Right ventricle myocardium inferior (tissue), 1 donor: ENCODE data around the gene HNF1B. TPM values are rescaled to one million over a fixed set of nuclear protein-coding genes. Genes with fewer than 3 reads are reported as not detected.
A peak's percentile ranks its signal among the peaks of the same experiment; 100 is the strongest.

Source experiments
- ATAC-seq: fragments of 200-7000 bp; cut with Tn5 transposase; one replicate; pipeline ENCODE4 v1.9.1; 2020; ENCODE audit warnings: mild to moderate bottlenecking, moderate library complexity
- DNase-seq: peaks from one replicate; pipeline ENCODE4 v3.0.0; 2021; ENCODE audit errors: missing footprints
- intact Hi-C: fragments of 100-400 bp; cut with DNase I; formaldehyde crosslinking; loops from one replicate; pipeline ENCODE4 v1.11.0; 2022
- total RNA-seq: library from RNA; stranded (reverse); fragmentation: NEBNext Ultra II Directional; extraction: Animal tissue kit (Norgen Biotek cat#: 25700); gene quantifications from one replicate; pipeline ENCODE4 v1.2.1, GENCODE V29; 2021
- donor health status: DM: no; HTN: yes; CAD: no; lungs with severe emphysema.

The HNF1B gene
- total RNA-seq, 1 donor from 2014 or later, result not detected

DNA sequence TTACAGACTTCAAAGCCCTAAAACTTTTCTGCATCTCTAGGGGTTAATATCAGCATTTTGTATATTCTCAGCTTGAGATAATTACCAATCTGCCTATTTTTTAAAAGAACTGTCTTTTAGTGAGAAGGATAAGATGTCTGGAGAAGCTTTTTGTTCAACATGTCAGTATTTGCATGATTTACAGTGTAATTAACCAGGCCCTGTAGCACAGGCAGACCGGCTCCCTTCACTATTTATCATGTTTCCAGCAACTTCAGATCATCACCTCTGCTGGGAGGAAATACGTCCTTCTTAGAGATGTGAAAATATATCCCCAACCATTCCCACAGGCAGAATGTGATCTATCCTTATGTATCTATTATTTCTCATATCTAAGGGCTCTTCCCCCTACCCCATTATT is 93.0 kb downstream of the HNF1B start:
- intact Hi-C loops, result loop anchor here (5.0 kb wide), 1 partner anchor 165 kb away; no protein-coding TSS in a partner anchor
- ATAC-seq (no peak), DNase-seq (no peak)

DNA sequence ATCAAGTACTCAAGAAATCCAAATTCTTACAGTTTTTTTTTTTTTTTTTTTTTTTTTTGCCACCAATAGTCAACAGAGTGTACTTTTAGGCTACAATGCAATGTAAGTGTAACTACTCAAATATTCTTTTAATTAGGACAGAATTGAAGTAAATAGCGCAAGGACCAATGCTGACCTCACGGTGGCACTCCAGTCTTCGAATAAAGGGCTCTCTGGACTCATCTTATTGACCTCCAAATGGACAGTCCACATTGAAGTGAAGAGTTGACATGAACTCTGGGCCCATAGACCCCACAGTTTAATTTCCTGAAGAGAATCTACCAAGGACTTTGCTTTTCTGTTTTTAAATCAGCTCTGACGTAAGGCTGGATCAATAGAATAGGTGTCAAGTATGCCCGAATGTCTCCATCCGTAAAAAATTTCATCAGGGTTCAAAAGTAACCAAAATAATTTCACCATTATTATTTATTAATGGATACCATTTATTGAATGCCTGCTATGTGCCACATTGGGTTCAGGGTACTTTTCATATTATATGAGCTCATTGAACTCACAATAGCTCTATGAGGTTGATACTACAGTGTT is 94.3 kb downstream of the HNF1B start:
- intact Hi-C loops, result loop anchor here (1.0 to 5.0 kb wide), 2 partner anchors 120 to 167 kb away; no protein-coding TSS in a partner anchor
- DNase-seq (no peak), ATAC-seq (no peak)

DNA sequence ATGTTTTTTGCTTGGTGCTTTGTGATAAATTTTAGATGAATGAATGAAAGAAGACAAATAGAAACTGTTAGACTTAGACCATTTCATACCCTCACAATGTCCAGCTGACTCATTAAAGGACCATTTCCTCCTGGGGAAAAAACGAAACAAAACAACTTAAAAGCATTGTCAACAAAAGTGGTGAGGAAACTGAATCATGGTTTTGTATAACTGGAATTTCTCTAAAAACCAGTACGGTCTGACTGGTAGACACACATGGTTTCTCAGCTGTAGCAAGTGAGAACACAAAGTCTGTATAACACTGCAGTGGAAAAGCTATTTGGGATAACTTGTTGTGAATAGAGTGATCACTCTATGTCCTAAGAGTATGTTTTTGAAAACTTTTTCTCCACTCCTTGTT is 96.3 kb downstream of the HNF1B start:
- DNase-seq (no peak), ATAC-seq (no peak)
- intact Hi-C loops, result no loop called here

DNA sequence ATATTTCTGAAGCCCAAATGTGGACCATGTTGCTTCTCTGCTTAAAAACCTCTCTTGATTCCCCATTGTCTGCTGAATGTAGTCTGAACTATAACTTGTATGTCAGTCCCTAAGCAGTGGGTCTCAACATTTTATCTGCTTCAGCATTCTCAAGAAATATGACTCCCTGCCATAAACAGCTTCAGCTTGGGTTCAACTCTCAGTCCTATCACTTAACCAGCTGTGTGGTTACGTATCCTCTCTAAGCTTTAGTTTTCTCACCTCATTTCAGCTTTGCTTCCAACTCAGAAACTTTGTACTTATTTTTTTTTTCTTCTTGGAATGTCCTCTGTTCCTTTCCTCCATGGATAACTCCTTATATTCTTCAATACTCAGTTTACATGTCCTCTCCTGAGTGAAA is 97.0 kb downstream of the HNF1B start:
- DNase-seq (no peak), ATAC-seq (no peak)
- intact Hi-C loops, result no loop called here

DNA sequence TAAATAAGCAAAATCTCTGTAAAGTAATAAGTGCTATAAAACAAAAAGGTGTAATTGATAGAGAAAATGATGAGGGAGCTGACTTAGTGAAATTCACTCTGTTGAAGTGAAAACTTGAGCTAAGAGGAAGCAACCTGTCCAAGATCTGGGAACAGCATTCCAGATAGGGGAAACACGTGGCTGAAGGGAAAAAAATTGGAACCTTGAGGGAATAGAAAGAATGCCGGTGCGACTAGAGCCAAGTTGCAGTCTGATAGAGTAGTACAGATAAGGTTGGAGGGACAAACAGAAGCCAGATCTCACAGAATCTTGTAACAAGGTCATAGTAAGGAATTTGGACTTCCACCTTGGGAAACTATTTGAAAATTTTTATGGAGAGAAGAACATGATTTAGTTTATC is 101.0 kb downstream of the HNF1B start:
- no peak for DNase-seq
- no peak for ATAC-seq
- intact Hi-C loops, result no loop called here

DNA sequence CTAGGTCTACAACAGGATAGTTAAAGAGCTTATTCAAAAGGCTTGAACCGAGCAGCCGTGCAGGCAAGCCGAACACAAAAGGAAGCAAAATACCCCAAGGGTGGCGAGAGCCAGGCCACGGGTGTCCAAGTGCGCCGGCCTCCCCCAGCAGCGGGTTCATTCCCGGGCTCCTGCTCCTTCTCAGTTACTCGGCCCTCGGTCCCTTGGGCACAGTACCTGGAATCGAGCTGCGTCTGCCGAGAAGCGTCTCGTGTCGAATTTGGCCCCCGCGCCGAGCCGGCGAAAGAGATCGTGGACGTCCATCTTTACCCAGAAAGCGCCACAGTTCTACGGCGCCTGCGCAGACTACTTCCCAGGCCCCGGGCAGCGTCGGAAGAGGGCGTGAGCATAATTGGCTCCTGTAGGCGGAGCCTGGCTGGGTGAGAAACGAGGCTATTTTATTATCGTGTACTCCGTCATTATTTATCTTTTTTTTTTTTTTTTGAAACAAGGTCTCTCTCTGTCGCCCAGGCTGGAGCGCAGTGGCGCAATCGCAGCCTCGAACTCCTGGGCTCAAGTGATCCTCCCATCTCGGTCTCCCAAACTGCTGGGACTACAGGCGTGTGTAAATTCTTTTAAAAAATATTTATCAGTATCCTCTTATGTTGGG is 101.6 kb downstream of the HNF1B start, which contains the start of gene DDX52:
Gene DDX52, minus strand, starts transcription at position 329 of the 649 bp plus-strand sequence. Its CDS starts 26 bp downstream, at position 303.
- peak; percentile 96 for DNase-seq
- ATAC-seq, result peak; percentile 99
- intact Hi-C loops, result no loop called here

GRCh38 chr17:37642681-37643080 is 102.2 kb downstream of the HNF1B start:
- intact Hi-C loops, result no loop called here
- ATAC-seq, result no peak
- no peak for DNase-seq

- intact Hi-C loops, result no loop called here
- DNase-seq (no peak), ATAC-seq (no peak)
Measured at GRCh38 chr17:37640015-37640414, 104.8 kb downstream of the HNF1B start.

DNA sequence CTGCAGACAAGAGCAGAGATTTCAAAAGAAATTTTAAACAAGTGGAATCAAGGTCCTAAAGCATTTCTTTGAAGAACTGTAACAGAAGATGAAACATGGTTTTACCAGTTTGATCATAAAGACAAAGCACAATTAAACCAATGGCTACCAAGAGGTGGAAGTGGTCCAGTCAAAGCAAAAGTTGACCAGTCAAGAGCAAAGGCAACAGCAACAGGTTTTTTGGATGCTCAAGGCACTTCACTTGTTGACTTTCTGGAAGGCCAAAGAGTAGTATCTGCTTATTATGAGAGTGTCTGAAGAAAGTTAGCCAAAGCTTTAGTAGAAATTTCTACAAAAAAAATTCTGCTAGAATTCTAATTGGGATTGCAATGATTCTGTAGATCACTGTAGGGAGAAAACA is 106.9 kb downstream of the HNF1B start:
- intact Hi-C loops, result no loop called here
- ATAC-seq (no peak), DNase-seq (no peak)

Other genes starting within 250 kb of the HNF1B start
- 32.2 TPM for gene SYNRG, start 135.6 kb downstream of the HNF1B start, total RNA-seq
- gene DDX52, start 101.6 kb downstream of the HNF1B start, total RNA-seq, result 14.9 TPM
- not detected for gene TBC1D3K, start 179.4 kb upstream of the HNF1B start, total RNA-seq
- gene TBC1D3L, start 244.0 kb upstream of the HNF1B start, total RNA-seq, result 6.7 TPM